DOHH2 (cell line): ENCODE data around the gene STX12.
A peak's percentile ranks its signal among the peaks of the same experiment; 100 is the strongest.

Source experiments
- H3F3A ChIP-seq: fragments of 200-600 bp; sonication (generic), shearing (Covaris generic); 2 replicates; pipeline ENCODE4 v1.6.0; 2016; ENCODE audit warnings: antibody characterized with exemption, mild to moderate bottlenecking; ENCODE audit not compliant: control insufficient read depth, insufficient read depth
- H3K27ac ChIP-seq: fragments of 200-600 bp; sonication (generic); 2 replicates; pipeline ENCODE4 v1.5.1; 2014; ENCODE audit warnings: low read depth, mild to moderate bottlenecking, low read length, moderate library complexity
- H3K27me3 ChIP-seq: fragments of 200-600 bp; sonication (generic); 2 replicates; pipeline ENCODE4 v1.6.1; 2014; ENCODE audit warnings: mild to moderate bottlenecking, low read length, mixed read lengths; ENCODE audit not compliant: control insufficient read depth
- H3K36me3 ChIP-seq: fragments of 200-600 bp; sonication (generic); 2 replicates; pipeline ENCODE4 v1.6.1; 2014; ENCODE audit warnings: mild to moderate bottlenecking, low read length, moderate library complexity, mixed read lengths; ENCODE audit not compliant: control insufficient read depth
- H3K4me1 ChIP-seq: fragments of 200-600 bp; sonication (generic); 2 replicates; pipeline ENCODE4 v1.6.1; 2014; ENCODE audit warnings: mild to moderate bottlenecking, low read length, mixed read lengths; ENCODE audit not compliant: control insufficient read depth
- H3K4me2 ChIP-seq: fragments of 200-600 bp; sonication (generic); 2 replicates; pipeline ENCODE4 v1.6.0; 2014; ENCODE audit warnings: mild to moderate bottlenecking, low read length, moderate library complexity
- H3K4me3 ChIP-seq: fragments of 200-600 bp; sonication (generic); 2 replicates; pipeline ENCODE4 v1.5.1; 2014; ENCODE audit warnings: mild to moderate bottlenecking, low read length, mixed read lengths
- H3K79me2 ChIP-seq: fragments of 200-600 bp; sonication (generic); 2 replicates; pipeline ENCODE4 v1.6.1; 2014; ENCODE audit warnings: mild to moderate bottlenecking, low read length, mixed read lengths; ENCODE audit not compliant: control insufficient read depth
- H3K9me2 ChIP-seq: fragments of 200-600 bp; sonication (generic); replicated peaks from 2 replicates; pipeline ENCODE4 v1.6.1; 2014; ENCODE audit warnings: mild to moderate bottlenecking, low read length, mixed read lengths; ENCODE audit not compliant: control insufficient read depth
- H3K9me3 ChIP-seq: fragments of 200-600 bp; sonication (generic); 2 replicates; pipeline ENCODE4 v1.6.1; 2014; ENCODE audit warnings: antibody characterized with exemption, low read length, mixed read lengths; ENCODE audit not compliant: control insufficient read depth, insufficient read depth
- H4K20me1 ChIP-seq: fragments of 200-600 bp; sonication (generic); 2 replicates; pipeline ENCODE4 v1.6.0; 2014; ENCODE audit warnings: low read depth, mild to moderate bottlenecking, antibody characterized with exemption, low read length, moderate library complexity; ENCODE audit not compliant: control insufficient read depth, insufficient read depth
- CTCF ChIP-seq: fragments of 200-600 bp; sonication (generic); IDR thresholded peaks from one replicate; pipeline ENCODE4 v1.5.1; 2014; ENCODE audit warnings: antibody characterized with exemption, mild to moderate bottlenecking, low read depth, low read length; ENCODE audit not compliant: poor library complexity, severe bottlenecking
- EZH2phosphoT487 ChIP-seq: fragments of 200-600 bp; sonication (generic); IDR thresholded peaks from 2 replicates; pipeline ENCODE4 v1.6.1; 2017; ENCODE audit warnings: borderline replicate concordance, mild to moderate bottlenecking, antibody characterized with exemption, low read length, moderate library complexity, mixed read lengths

STX12 gene

DNA sequence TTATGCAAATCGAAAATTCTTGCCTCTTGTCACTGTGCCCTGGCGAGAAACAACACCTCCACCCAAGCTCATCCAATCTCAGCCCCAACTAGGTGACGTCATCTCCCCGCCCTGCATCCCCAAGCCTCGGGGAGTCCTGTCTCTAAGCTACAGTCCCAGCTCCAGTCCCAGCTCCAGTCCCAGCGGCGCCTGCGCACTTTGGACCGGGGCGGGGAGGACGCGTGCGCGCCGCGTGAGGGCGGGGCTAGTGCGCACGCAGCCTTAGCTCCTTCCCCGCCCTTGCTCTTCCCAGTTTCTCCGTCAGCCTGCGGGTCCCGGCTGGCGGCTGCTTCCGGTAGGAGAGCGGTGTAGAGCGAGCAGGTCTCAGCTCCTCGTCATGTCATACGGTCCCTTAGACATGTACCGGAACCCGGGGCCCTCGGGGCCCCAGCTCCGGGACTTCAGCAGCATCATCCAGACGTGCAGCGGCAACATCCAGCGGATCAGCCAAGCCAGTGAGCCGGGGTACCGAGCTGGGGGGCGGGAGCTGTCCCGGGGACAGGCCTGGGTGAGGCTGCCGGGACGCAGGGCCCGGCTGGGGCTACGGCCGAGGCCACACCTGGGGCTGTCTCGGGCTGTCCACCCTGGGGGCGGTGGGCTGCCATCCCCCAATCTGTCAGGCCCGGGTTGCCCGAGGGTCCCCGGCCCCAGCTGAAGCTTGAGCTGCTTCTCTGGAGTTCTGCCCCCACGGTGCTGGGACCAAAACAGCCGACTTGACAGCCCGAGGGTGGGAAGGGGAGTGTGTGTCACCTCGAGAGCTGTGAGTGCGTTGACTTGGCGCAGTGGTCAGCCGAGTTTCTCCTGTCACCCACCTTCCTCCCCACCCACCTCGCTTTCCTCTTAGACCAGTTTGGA, at the start of gene STX12:
STX12 (plus strand) TSS at position 288 of the 894 bp plus-strand sequence; CDS start at position 377, 89 bp downstream.
- Histone ChIP-seq H3K4me3 (peak within 1 kb of the TSS; percentile 79), H3K9me3 (no peaks in the 10 kb centered on the region), H3K9me2 (no peaks in the 10 kb centered on the region), H3K27me3 (no peaks in the 10 kb centered on the region), H3K27ac (peak within 1 kb of the TSS; percentile 67), H3K79me2 (peaks cover 49% of the 10 kb centered on the region), H3F3A (peaks cover 11% of the 10 kb centered on the region; the same call in 1 of the 2 replicates), H3K4me2 (peak within 1 kb of the TSS; percentile 77), H3K36me3 (peaks cover 9% of the 10 kb centered on the region), H4K20me1 (no peaks in the 10 kb centered on the region), H3K4me1 (peaks cover 18% of the 10 kb centered on the region)
- no peak for TF ChIP-seq CTCF
- TF ChIP-seq EZH2phosphoT487: no peak

DNA sequence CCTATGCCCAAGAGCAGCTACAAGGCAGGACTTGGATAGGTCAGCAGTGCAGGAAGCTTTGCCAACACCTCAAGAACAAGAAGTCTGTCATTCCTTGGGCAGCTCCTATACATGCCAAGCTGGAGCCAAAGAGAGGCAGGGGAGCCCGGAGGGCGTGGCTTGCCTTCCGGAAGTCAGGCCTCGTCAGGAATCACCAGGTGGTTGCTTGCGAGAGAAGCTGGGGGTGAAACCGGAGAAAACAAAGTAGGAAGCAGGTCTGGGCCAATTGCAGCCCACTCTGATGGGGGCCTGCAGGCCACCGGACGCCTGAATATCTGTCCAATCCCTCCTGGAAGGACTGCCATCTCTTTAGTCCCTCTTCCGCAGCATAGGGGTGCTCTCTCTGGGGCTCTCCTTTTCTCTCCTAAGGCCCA, 48.1 kb upstream of the STX12 start:
- Histone ChIP-seq H3K4me2 (peak overlapping the region; percentile 69), H3F3A (no peaks in the 10 kb centered on the region), H3K27ac (no peak overlapping the region), H3K36me3 (peaks cover 23% of the 10 kb centered on the region), H3K4me1 (peaks cover 17% of the 10 kb centered on the region), H3K27me3 (no peaks in the 10 kb centered on the region), H3K9me2 (no peaks in the 10 kb centered on the region), H3K4me3 (peak overlapping the region; percentile 61), H3K79me2 (peaks cover 14% of the 10 kb centered on the region), H3K9me3 (no peaks in the 10 kb centered on the region), H4K20me1 (no peaks in the 10 kb centered on the region)
- TF ChIP-seq CTCF (no peak), EZH2phosphoT487 (no peak)

DNA sequence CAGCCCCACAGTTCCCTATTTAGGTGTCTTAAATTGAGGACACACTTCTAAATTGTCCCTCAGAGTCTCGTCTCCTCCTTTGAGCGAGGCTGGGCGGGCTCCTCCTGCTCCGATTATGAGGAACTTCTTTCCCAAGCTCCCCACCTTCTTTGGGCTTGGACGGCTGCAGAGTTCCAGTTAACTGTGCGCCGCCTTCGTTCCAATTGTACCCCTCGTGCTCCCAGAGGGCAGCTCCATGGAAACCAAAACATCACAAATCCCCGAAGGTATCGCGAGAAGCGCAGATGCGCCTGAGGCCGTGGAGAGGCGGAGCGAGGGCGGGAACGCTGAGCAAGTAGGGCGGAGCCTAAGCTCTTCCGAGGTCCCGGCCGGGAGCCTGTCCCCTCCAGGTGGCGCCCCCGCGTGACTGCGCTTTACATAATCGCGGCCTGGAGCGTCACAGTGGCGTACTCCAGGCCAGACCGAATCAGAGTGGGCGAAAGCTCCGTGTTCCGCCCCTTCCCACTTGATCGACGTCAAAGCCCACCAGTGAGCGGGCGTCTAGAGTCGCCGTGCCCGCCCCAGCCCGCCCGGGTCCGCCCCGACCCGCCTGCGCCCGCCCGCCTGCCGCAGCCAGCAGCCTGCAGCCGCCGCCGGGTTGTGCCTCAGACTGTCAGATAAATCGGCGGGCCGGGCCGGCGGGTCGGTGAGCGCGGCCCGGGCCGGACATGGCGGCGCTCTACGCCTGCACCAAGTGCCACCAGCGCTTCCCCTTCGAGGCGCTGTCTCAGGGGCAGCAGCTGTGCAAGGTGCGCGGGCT, 47.4 kb upstream of the STX12 start, which contains the start of gene FAM76A:
FAM76A (plus strand) TSS at position 588 of the 799 bp plus-strand sequence; CDS start at position 708, 120 bp downstream.
- no peaks in the 10 kb centered on the region for H4K20me1 ChIP-seq
- peaks cover 23% of the 10 kb centered on the region for H3K36me3 ChIP-seq
- H3K27ac ChIP-seq: peak within 1 kb of the TSS; percentile 20; the same call in 1 of the 2 replicates
- H3K27me3 ChIP-seq: no peaks in the 10 kb centered on the region
- no peaks in the 10 kb centered on the region for H3K9me3 ChIP-seq
- H3F3A ChIP-seq: no peaks in the 10 kb centered on the region
- peaks cover 17% of the 10 kb centered on the region for H3K4me1 ChIP-seq
- H3K79me2 ChIP-seq: peaks cover 14% of the 10 kb centered on the region
- H3K9me2 ChIP-seq: no peaks in the 10 kb centered on the region
- peak; percentile 67 for TF ChIP-seq CTCF
- no peak for TF ChIP-seq EZH2phosphoT487
- H3K4me2 ChIP-seq: peak within 1 kb of the TSS; percentile 71
- peak within 1 kb of the TSS; percentile 81 for H3K4me3 ChIP-seq
